ENCODE results near the gene LAPTM5.
"Not testable (repeated sequence)": the region's sequence is repeated elsewhere in the genome, so short reads cannot be mapped to it uniquely, and the experiment has no call there.

Gene LAPTM5, protein sequence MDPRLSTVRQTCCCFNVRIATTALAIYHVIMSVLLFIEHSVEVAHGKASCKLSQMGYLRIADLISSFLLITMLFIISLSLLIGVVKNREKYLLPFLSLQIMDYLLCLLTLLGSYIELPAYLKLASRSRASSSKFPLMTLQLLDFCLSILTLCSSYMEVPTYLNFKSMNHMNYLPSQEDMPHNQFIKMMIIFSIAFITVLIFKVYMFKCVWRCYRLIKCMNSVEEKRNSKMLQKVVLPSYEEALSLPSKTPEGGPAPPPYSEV

DNA sequence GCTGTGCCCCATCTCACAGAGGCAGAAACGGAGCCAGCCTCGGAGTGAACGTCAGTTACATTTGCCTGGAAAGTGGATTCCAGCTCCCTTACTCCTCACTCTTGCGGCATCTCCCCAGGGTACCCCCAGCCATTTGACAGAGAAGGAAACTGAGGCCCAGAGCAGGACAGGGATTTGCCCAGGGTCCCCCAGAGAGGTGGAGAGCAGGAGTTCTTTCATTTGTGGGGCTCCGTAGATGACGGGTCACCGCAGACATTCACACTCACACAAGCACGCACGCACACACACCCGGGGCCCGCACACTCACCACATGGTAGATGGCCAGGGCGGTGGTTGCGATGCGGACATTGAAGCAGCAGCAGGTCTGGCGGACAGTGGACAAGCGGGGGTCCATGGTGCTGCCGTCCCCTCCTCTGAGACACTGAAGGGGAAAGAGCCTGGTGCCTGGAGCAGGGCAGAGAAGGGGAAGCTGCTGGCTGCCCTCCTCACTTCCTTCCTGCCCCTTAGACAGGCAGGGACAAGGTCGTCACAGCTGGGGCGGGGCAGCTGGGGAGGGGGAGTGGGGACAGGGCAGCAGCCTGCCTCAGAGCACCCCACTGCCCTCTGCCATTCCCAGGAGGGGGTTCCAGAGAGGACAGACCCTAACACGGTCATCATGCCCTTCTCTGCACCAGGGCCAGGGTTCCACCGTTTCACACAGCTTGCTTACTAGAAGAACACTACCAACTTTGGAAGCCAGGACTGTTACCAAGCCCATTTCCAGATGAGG is at the start of gene LAPTM5:
TSS of gene LAPTM5 (minus strand) at position 423 of the 769 bp plus-strand sequence. CDS start at position 394, 29 bp downstream.
- DNase-seq: peak; percentile 84

DNA sequence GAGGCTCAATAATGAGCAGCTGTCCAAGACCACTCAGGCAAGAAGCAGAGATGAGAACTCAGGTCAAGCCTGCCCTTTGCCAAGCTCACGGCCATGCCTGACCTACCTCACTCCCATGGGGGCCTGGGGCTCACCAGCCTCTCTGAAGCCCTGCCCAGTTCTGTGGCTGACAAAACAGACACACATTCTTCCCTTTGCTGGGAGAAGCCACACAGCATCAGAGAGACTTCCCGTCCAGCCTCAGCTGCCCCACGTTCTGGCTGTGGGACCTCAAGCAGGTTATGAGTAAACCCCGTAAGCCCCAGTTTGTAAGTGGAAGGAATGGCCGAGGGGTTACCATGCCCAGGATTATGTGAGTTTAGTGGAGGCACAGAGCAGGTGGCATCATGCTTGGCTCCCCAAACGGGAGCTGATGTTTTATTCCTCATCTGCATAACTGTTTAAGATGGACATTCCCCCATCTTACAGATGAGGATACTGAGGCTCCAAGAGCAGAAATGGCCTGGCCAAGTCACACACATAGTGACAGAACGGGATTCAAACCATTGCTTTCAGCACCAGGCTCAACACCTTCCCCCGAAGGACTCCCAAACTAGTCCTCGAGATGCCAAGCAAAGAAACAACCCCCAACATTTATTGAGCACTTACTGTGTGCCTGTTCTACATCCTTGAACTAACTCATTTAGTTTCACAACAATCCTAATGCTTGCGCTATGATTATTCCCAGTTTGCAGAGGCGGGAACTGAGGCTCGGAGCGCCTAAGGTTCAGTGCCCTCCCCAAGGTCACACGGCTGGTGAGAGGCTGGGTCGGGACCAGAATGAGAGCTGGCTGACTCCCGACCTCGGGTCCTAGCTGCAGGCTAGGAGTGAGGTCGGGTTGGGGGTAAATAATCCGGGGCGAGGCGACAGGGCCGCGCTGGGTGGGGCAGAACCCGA is 49.1 kb upstream of the LAPTM5 start:
- DNase-seq: no peak

DNA sequence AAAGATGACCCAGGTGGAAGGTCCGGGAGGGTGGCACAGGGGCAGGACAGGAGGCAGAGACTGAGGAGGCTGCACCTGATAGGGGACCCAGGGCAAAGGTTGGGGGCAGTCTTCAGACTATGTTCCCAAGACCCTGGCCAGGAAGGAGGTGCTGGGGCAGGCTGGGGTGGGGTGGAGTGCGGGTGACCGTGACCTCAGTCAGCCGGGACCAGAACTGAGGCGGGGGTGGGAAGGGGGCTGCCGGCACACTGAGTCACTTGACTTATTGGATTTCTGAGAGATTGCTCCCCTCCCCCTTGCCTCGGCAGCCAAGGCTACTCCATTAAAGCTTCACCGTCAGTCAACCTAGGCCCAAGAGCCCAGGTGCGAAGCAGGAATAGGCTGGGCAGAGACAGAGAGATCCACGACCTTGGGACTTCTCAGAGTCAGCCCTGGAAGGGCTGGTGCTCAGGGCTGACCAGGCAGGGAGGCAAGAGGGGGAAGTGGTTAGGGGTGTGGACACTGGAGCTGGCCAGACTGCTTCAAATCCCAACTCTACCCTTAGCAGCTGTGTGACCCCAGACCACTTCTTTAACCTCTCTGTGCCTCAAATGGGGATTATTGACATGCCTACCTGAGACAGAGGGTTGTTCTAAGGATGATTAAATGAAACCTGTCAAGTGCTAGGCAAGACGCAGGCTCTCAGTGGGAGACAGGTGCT is 47.9 kb upstream of the LAPTM5 start:
- no peak for DNase-seq

DNA sequence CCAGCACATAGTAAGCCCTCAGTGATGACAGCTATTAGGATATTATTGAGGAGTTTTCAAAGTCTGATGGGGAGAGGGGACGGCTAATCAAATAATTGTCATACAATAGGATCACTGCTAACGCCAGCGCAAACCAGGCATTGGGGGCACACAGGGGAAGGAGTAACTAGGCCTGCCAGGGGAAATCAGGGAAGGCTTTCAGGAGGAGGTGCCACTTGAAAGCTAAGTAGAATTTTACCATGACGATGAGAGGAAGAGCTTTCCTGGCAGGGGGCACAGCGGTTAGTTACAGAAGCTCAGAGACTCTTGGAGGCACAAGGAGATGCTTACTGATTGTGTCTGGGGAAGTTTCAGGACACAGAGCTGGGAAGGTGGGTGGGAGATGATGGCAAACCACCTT is 47.2 kb upstream of the LAPTM5 start:
- DNase-seq: no peak

DNA sequence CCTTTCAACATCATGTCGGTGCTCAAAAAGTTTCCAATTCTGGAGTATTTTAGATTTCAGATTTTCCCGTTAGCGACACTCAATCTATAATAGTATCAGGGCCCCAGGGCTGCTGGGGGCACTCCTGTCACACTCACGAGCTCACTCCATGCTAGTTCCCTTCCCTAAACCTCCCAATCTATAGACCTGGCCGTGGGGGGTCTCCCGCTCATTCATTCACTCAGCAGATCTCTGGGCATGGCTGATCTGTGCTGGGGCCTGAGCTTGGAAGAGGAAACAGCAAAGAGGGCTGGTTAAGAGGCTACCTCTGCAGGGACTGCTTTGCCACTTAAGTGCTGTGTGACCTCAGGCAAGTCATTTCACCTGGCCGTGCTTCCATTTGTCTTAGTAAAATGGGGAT is 46.8 kb upstream of the LAPTM5 start:
- no peak for DNase-seq

DNA sequence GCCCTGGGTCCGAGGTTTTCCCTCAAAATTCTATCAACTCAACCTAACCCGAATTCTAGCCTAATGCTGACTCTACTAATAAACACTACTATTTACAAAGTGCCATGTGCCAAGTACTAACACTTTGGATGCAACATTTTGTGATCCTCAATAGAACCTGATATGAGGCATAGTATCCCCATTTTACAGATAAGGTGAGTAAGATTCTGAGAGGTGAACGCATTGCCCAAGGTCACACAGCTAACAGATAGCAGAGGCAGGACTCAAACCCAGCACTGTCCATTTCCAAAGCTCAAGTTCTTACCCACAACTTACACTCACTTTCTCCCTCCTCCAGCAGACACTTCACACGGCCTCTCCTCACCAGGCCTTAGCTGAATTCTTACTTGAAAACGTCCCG is 46.0 kb upstream of the LAPTM5 start:
- DNase-seq: no peak

DNA sequence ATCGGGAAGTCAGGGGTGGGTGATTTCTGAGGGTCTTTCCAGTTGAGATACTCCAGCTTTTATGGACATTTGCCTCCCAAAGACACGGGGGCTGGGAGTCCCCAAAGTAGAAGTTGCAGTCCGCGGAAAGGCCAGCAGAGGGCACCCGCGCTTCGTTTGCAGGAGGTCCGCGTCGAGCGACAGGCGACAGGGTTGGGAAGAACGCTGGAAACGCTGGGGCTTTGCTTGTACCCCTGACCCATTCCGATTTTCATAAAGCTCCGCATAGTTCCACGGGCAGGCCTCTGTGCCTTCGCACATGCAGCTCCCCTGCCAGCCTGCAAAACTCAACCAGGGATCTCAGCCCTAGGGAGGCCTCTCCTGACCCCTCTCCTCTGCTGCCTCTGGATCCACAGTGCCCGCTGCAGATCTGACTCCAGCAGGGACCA is 44.2 kb upstream of the LAPTM5 start:
- DNase-seq: peak; percentile 47 to 57

DNA sequence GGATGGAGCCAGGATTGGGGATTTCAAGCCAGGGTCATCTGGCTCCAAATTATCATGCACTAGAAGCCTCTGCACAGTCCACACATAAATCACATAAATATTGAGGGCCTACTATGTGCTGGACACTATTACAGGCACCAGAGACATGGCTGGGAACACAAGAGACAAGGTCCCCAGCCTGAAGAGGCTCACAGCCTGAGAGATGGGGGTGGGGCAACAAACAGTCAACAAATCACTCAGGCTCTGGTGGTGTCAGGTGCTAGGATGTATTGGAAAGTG is 41.6 kb upstream of the LAPTM5 start:
- no peak for DNase-seq

DNA sequence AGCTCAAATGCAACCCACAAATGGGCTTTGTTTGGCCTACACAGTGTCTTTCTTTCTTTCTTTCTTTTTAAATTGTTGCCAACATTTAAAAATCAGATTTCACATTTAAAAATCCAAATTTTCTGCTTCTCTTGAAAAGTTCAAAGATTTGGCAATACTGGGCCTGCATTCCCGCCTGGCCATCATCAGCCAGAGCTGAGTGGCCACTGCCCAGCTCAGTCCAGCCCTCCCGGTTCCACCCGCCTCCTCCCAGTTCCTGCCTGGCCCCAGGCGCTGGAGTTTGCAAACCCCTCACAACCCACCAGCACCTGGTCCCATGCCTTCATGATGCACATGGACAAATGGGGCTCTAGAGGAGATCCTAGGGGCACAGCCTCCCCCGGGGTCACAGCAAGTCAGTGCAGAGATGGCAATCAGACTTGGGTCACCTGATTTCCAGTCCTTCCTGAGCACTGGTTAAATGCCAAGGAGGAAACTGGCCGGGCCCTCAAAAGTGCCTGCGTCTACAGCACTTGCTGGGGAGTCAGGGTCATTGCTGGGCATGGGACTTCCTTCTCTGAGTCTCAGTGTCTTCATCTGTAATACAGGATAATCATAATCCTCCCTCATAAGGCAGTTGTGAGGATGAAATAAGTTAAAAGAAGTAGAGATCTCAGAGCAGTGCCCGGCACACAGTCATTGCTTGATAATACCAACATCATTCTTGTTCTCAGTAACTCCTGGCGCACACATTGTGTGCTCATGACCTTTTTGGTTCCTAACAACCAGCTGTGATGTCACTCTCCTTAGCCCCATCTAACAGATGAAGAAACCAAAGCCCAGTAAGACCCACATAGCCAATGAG is 41.0 kb upstream of the LAPTM5 start:
- DNase-seq: no peak

DNA sequence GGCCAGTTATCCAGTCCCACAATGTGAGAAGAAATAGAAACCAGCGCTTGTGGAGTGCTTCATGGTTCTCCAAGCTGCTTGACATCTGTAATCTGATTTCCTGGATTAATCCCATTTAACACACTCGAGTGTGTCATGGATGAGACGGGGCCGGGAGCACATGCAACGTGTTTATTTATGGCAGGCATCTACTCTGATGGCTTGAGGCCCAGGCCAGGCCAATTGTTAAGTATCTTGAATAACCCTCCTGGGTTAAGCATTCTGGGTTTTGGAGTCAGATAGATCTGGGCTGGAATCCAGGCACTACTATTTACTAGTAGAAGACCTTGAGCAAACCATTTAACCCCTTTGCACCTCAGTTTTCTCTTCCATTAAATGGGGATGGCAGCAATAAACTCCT is 37.5 kb upstream of the LAPTM5 start:
- no peak for DNase-seq

DNA sequence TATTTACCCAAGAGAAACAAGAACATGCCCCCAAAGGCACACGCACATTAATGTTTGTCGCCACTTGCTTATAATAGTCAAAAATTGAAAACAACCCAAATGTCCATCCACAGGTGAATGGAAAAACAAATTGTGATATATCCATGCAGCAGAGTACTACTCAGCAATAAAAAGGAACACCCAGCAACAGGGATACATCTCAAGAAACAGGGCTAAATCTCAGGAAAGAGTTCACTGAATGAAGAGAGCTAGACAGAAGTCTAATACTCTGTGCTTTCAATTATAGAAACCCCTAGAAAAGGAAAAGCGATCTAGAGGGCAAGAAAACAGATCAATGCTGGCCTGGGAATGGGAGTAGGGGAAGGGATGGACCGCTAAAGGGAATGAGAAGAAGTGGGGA is 36.7 kb upstream of the LAPTM5 start:
- DNase-seq: no peak

DNA sequence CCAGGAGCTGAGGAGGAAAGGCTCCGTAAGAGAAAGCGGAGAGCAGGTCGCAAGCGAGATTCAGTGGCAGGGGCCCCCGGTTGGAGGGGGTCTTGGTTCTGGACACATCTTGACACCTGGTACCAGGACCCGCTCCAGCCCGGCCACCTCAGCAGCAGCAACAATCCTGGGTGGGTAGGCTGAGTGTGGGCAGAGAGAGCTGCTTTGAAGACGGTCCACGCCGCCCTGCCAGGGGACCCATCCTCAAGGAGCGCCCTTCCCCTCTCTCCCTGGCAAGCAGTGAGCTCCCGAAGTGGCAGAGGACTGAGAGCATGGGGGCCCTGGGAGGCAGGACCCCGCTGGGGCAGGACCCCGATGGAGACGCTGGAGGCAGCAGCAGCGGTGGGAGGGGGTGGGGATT is 35.6 kb upstream of the LAPTM5 start:
- DNase-seq: no peak

DNA sequence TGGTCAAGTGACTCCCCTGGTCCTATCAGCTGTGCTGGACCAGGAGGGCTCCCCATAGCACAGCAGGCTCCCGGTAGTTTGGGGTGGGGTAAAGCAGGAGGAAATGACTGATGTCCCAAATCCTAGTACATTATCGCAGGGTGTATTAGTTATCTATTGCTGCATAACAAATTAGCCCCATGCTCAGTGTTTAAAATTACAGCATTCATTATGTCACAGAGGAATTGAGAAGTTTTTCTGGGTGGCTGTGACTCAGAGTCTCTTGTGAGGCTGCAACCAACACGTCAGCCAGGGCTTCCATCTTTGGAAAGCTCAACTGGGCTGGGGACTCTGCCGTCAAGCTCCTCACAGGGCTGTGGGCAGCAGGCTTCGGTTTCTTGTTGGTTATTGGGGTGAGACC is 34.3 kb upstream of the LAPTM5 start:
- DNase-seq: no peak

DNA sequence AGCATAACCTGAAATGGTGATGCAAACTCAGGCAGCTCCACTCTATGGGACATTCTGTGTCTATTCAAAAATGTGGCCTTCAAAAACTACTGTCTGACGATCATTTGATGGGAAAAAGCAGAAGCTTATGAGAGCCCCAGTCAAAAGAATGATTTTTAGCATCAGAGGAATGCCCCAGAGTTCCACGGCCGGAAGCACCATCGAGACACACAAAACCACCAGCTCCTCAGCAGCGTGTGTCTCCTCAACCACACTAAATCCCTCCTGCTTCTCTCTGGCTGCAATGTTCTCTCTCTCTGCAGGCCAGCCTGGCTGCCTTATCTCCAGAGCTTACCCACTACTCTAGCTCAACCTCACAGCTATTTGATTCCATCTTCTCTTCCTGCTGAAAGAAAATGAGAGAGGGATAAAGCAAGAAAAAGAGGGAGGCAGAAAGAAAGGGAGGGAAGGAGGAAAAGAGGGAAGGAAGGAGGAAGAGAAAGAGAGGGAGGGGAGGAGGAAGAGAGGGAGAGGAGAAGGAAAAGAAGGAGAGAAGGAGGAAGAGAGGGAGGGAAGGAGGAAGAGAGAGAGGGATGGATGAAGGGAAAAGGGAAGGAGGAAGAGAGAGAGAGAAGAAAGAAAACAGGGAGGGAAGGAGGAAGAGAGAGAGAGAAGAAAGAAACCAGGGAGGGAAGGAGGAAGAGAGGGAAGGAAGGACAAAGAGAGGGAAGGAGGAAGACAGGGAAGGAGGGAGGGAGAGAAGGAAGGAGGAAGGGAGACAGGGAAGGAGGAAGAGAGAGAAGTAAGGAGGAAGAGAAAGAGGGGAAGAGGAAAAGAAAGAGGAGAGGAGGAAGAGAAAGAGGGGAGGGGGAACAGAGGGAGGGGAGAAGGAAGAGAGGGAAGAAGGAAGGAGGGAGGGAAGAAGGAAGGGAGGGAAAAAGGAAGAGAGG is 33.5 kb upstream of the LAPTM5 start:
- DNase-seq: peak in 1 of 2 donors; percentile 84

DNA sequence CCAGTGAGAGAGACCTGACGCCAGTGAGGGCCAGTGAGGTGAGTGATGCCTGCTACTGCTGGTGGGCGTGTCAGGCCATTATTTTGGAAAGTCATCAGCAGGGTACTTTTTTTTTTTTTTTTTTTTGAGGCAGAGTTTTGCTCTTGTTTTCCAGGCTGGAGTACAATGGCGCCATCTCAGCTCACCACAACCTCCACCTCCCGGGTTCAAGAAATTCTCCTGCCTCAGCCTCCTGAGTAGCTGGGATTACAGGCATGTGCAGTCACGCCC is 32.6 kb upstream of the LAPTM5 start:
- DNase-seq: not testable (repeated sequence)

DNA sequence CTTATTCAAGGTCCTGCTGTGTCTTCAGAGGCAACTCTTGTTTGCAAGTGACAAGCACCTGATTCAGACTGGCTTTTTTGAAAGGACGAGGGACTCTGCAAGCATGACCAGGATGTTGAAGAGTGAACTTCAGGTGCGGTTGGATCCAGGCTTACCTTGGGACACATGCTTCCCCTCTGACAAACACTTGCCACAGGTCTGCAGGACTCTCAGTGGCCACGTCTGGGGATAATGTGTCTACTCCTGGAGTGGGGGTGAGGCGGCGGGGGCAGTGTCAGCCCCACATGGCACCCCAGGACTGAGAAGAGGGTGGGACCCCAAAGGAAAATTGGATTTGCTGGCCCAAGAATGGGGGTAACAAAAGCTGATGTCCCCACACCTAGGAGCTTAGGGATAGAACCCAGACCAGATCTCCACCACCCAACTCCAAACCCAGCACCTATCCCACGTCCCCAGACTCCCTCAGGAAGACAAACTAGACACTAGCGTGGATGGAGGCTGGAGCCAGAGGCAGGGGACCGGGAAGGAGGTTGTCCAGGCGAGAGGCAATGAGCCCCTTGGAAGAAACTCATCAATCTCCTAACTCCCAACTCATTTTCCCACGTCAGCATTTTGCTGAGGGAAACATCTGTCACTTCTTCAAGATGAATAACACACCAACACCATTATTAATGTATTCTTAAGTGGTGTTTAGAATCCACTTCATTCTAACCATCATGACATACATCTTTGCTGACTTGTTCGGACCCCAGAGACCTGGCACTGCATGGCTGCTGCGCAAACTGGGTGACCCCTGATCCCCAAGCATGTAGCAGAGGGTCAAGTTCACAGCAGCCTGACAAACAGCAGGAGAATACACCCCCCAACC is 32.0 kb upstream of the LAPTM5 start:
- DNase-seq: no peak

DNA sequence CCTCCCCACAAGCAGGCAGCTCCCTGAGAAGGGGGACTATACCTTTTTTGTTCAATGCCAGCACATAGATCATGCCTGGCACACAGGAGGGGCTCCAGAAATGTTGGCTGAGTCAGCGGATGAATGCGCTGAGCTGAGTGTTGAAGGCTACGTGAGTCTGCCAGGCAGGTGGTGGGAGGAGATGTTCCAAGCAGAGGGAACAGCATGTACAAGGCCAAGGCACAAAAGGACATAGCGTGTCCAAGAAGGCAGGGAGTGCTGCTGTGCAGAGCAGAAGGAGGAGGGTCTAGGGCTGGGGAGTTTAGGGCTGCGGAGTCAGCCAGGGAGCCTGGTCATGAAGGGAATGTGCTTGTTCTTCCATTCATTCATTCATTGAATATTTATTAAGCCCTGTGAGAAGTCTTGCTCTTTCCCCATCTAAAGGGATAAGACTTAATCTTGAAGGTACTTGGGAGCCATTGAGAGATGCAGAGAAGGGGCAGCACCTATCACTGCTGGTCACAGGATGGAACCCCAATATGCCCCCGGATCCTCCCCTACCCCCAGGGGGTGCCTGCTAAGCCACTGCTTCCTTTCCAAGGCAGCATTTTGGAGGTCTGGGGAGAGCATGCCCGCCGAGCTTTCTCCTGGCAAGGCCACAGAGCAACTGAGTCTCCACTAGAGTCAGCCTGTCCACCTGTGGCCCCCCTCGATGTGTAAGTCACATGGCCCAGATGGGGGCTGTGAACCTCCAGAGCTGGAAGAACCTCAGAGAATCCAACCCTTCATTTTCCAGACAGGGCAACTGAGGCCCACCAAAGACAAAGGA is 31.2 kb upstream of the LAPTM5 start:
- DNase-seq: no peak

DNA sequence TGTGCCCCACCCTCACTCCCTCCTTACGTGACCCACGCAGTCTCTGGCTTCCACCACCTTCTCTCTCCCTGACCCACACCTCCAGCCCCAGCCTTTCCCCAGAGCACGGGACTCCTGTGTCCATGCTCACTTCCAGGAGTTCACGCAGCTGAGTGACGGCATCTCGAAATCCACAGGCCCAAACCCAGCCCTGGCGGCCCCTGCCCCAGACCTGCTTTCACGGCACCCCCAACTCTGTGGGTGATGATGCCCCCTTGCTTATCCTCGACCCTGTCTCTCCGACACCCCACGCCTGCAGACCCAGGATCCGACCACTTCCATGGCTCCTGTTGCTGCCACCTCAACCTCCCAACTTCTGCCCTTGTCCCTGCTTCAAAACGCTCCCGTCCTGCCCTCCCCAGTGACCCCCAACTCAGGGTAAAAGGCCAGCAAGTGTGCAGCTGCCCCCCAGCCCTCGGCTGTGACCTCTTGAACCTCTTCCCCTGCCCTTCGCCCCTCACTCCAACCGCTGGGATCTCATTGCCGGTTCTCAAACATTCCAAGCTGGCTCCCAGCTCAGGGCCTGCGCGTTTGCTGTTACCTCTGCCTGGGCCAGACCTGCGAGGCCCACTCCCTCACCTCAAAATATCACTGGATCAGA is 30.4 kb upstream of the LAPTM5 start:
- no peak for DNase-seq

DNA sequence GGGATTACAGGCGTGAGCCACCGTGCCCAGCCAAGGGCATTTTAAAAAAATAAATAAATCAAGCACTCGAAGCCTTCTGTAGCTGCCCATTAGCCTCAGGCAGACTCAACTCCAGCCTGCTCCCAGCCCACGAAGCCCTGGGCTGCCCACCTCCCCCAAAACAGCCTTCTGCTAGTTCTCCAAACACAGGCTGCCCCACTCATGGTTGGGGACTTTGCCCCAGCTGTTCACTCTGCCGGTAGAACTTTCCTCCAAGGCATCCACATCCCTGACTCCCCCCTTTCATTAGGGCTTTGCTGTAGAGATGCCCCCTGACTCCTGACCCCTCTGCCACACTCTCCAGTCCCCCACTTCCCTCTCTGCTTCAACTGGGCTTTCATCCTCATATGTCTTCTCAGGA is 29.7 kb upstream of the LAPTM5 start:
- no peak for DNase-seq
